HCT116 (cell line): Measurements from ENCODE around the gene SUGP2. TPM values are rescaled to one million over a fixed set of nuclear protein-coding genes. Genes with fewer than 3 reads are reported as not detected.

ENCODE experiments used
- ATAC-seq: fragments of 200-7000 bp; cut with Tn5 transposase; 2 replicates; pipeline ENCODE4 v1.9.1; 2020; ENCODE audit warnings: mild to moderate bottlenecking, moderate library complexity
- BruUV-seq: library from RNA; stranded (reverse); fragments of 400-500 nt; replicated peaks from 2 replicates; lab custom pipeline; 2021; lab: Mats Ljungman, UMichigan
- CTCF ChIA-PET: fragments of 300-600 bp; sonication (Branson Sonifier 250); formaldehyde crosslinking; loops from one replicate; lab custom pipeline; 2021; ENCODE audit warnings: antibody characterized with exemption; lab: Charles Lee
- POLR2A ChIA-PET: fragments of 300-600, 350-600 bp; sonication (Branson Sonifier 250); formaldehyde crosslinking; loops from one replicate; lab custom pipeline; 2021; ENCODE audit warnings: antibody characterized with exemption; lab: Charles Lee
- RAD21 ChIA-PET, 2 experiments: fragments of 300-600 bp; sonication (Branson Sonifier 250); formaldehyde crosslinking; loops; one replicate each; lab custom pipeline; 2023; ENCODE audit warnings: low total read pairs in 2 of 2; ENCODE audit not compliant: uncharacterized antibody in 2 of 2, unreplicated experiment in 2 of 2, low non-redundant PET in 1 of 2; lab: Charles Lee
- DNase-seq: peaks from one replicate; pipeline ENCODE4 v3.0.0-alpha.2; 2010; ENCODE audit warnings: low read depth, low spot score
- H2AFZ ChIP-seq: fragments of 200-600 bp; shearing (Covaris generic), sonication (generic); 2 replicates; pipeline ENCODE4 v1.6.1; 2017; ENCODE audit warnings: low read depth, mixed run types, mixed read lengths, antibody characterized with exemption, low read length; ENCODE audit not compliant: poor library complexity, severe bottlenecking
- H3K27ac ChIP-seq: 2 replicates; pipeline ENCODE4 v1.5.1; 2012; ENCODE audit warnings: low read depth, low read length
- H3K27me3 ChIP-seq: fragments of 200-600 bp; sonication (generic); 2 replicates; pipeline ENCODE4 v1.6.1; 2016; ENCODE audit warnings: mixed run types, low read length, mixed read lengths; ENCODE audit not compliant: insufficient read depth
- H3K36me3 ChIP-seq, 2 experiments: fragments of 200-500 bp in 1 of 2; fragments of 200-600 bp in 1 of 2; sonication (Bioruptor generic) in 1 of 2; sonication (generic) in 1 of 2; 2 replicates each; pipeline versions ENCODE4 v1.5.1 to v1.6.1; 2014 to 2016; ENCODE audit warnings: low read length in 2 of 2, inconsistent platforms in 1 of 2, mixed read lengths in 1 of 2, mixed run types in 1 of 2; ENCODE audit not compliant: insufficient read depth in 2 of 2, control insufficient read depth in 1 of 2
- H3K4me1 ChIP-seq, 2 experiments: fragments of 200-600 bp in 1 of 2; sonication (generic) in 1 of 2; 2 replicates each; pipeline versions ENCODE4 v1.5.1 to v1.6.1; 2012 to 2017; ENCODE audit warnings: low read length in 2 of 2, inconsistent platforms in 1 of 2, mild to moderate bottlenecking in 1 of 2, mixed read lengths in 1 of 2, mixed run types in 1 of 2, moderate library complexity in 1 of 2; ENCODE audit not compliant: insufficient read depth in 2 of 2, control insufficient read depth in 1 of 2
- H3K4me2 ChIP-seq: fragments of 200-600 bp; sonication (generic); 2 replicates; pipeline ENCODE4 v1.6.1; 2017; ENCODE audit warnings: mixed run types, low read length, mixed read lengths
- H3K4me3 ChIP-seq, 2 experiments: fragments of 200-600 bp in 1 of 2; sonication (generic) in 1 of 2; replicated peaks in 1 of 2; 2 replicates each; pipeline ENCODE4 v1.5.1; 2011 to 2016; ENCODE audit warnings: low read length in 2 of 2, control low read depth in 1 of 2, low read depth in 1 of 2, mild to moderate bottlenecking in 1 of 2, mixed read lengths in 1 of 2, mixed run types in 1 of 2
- H3K79me2 ChIP-seq: fragments of 200-600 bp; sonication (generic); 2 replicates; pipeline ENCODE4 v1.6.1; 2017; ENCODE audit warnings: mild to moderate bottlenecking, mixed run types, low read length, moderate library complexity, mixed read lengths; ENCODE audit not compliant: insufficient read depth
- H3K9ac ChIP-seq: fragments of 200-600 bp; sonication (generic); 2 replicates; pipeline ENCODE4 v1.6.1; 2016; ENCODE audit warnings: low read length, mixed read lengths
- H3K9me2 ChIP-seq: fragments of 200-600 bp; sonication (generic), shearing (Covaris generic); 2 replicates; pipeline ENCODE4 v1.6.1; 2017; ENCODE audit warnings: mixed run types, mild to moderate bottlenecking, moderate library complexity; ENCODE audit not compliant: insufficient read depth
- H3K9me3 ChIP-seq, 2 experiments: fragments of 200-500 bp in 1 of 2; fragments of 200-600 bp in 1 of 2; sonication (Bioruptor generic) in 1 of 2; sonication (generic) in 1 of 2; 2 replicates each; pipeline ENCODE4 v1.6.1; 2014 to 2017; ENCODE audit warnings: low read length in 2 of 2, mixed read lengths in 2 of 2, inconsistent platforms in 1 of 2, low read depth in 1 of 2, mild to moderate bottlenecking in 1 of 2, mixed run types in 1 of 2, moderate library complexity in 1 of 2; ENCODE audit not compliant: control insufficient read depth in 1 of 2, insufficient read depth in 1 of 2
- H4K20me1 ChIP-seq: fragments of 200-600 bp; sonication (generic), shearing (Covaris generic); 2 replicates; pipeline ENCODE4 v1.6.1; 2017; ENCODE audit warnings: mixed run types, mild to moderate bottlenecking, moderate library complexity; ENCODE audit not compliant: insufficient read depth
- EGR1 ChIP-seq: IDR thresholded peaks from 2 replicates; pipeline ENCODE4 v1.6.1; 2012; ENCODE audit warnings: low read depth
- MAX ChIP-seq: IDR thresholded peaks from 2 replicates; pipeline ENCODE4 v1.6.1; 2012
- REST ChIP-seq: IDR thresholded peaks from 2 replicates; pipeline ENCODE4 v1.6.1; 2012; ENCODE audit warnings: low read depth
- ZBTB33 ChIP-seq: IDR thresholded peaks from 2 replicates; pipeline ENCODE4 v1.6.1; 2011; ENCODE audit warnings: mild to moderate bottlenecking, low read length, moderate library complexity; ENCODE audit not compliant: insufficient replicate concordance; ENCODE audit errors: extremely low read depth
- intact Hi-C: fragments of 100-400 bp; cut with micrococcal nuclease; formaldehyde crosslinking; loops from 2 replicates; pipeline ENCODE4 v1.10.0; 2022
- total RNA-seq: library from RNA; stranded (reverse); gene quantifications from one replicate; pipeline ENCODE4 v1.2.1, GENCODE V29; 2021; ENCODE audit not compliant: unreplicated experiment

Gene SUGP2
- total RNA-seq, 1 experiment from 2014 or later = 82.4 TPM

- TF ChIP-seq ZBTB33 (no peak), REST (no peak), EGR1 (no peak), MAX (no peak)
- POLR2A ChIA-PET = no interaction called here
These were observed 24.0 kb upstream of the SUGP2 start for GRCh38 chr19:19057317-19057716.

More at GRCh38 chr19:19057317-19057716, 24.0 kb upstream of the SUGP2 start:
- DNase-seq (no peak), ATAC-seq (no peak)
- H3K4me1 ChIP-seq = peaks cover 5 to 10% of the 10 kb centered on the region in 2 experiments
- no peaks in the 10 kb centered on the region for H3K9me3 ChIP-seq
- H3K4me3 ChIP-seq = no peak overlapping the region
- intact Hi-C loops = no loop called here
- no peaks in the 10 kb centered on the region for H3K27me3 ChIP-seq
- ChIA-PET RAD21 (no interaction called here), CTCF (no interaction called here)
- H3K36me3 ChIP-seq = peaks cover 3 to 51% of the 10 kb centered on the region in 2 experiments; a peak in 2 of 4 replicates
- no peak overlapping the region for H2AFZ ChIP-seq
- H3K27ac ChIP-seq = no peak overlapping the region
- no peak overlapping the region for H3K9ac ChIP-seq
- no peak overlapping the region for H3K4me2 ChIP-seq
- H3K79me2 ChIP-seq = no peaks in the 10 kb centered on the region
- no peaks in the 10 kb centered on the region for H3K9me2 ChIP-seq
- no TSS peak for BruUV-seq
- H4K20me1 ChIP-seq = no peaks in the 10 kb centered on the region
